HG03039 (cell line): Measurements from ENCODE around the gene PKP3.
"Not testable (repeated sequence)": the region's sequence is repeated elsewhere in the genome, so short reads cannot be mapped to it uniquely, and the experiment has no call there.

Experiments used
- ATAC-seq: cut with Tn5 transposase; IDR thresholded peaks from one replicate; pipeline ENCODE4 v1.9.1; 2021; ENCODE audit warnings: mild to moderate bottlenecking, moderate library complexity; ENCODE audit not compliant: unreplicated experiment

PKP3 gene, protein sequence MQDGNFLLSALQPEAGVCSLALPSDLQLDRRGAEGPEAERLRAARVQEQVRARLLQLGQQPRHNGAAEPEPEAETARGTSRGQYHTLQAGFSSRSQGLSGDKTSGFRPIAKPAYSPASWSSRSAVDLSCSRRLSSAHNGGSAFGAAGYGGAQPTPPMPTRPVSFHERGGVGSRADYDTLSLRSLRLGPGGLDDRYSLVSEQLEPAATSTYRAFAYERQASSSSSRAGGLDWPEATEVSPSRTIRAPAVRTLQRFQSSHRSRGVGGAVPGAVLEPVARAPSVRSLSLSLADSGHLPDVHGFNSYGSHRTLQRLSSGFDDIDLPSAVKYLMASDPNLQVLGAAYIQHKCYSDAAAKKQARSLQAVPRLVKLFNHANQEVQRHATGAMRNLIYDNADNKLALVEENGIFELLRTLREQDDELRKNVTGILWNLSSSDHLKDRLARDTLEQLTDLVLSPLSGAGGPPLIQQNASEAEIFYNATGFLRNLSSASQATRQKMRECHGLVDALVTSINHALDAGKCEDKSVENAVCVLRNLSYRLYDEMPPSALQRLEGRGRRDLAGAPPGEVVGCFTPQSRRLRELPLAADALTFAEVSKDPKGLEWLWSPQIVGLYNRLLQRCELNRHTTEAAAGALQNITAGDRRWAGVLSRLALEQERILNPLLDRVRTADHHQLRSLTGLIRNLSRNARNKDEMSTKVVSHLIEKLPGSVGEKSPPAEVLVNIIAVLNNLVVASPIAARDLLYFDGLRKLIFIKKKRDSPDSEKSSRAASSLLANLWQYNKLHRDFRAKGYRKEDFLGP

DNA sequence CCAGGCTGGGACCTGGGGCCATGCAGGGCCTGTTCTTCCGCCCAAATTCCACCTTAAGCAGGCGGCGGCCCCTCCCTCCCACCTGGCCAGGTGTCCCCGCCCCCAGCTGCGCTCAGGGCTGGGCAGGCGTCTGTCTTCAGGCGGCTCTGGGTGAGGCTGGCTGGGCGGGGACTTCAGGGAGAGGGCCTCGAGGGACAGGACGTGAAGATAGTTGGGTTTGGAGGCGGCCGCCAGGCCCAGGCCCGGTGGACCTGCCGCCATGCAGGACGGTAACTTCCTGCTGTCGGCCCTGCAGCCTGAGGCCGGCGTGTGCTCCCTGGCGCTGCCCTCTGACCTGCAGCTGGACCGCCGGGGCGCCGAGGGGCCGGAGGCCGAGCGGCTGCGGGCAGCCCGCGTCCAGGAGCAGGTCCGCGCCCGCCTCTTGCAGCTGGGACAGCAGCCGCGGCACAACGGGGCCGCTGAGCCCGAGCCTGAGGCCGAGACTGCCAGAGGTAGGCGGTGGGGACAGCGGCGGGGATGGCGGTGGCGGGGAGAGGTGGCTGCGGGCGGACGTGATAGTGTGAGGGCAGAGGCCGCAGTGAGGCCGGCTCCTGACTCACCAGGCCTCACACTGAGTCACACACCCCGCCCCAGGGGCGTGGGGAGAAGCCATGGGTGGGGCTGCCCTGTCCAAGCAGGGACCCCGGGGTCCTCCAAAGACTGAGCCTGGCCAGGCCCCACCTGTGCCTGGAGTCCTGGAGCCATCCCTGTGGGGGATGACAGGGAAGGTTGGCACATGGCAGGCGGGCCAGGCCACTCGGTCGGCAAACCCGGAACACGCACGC is at the start of gene PKP3:
PKP3 (plus strand) TSS at position 176 of the 824 bp plus-strand sequence; CDS start at position 260, 84 bp downstream.
- no peak for ATAC-seq

DNA sequence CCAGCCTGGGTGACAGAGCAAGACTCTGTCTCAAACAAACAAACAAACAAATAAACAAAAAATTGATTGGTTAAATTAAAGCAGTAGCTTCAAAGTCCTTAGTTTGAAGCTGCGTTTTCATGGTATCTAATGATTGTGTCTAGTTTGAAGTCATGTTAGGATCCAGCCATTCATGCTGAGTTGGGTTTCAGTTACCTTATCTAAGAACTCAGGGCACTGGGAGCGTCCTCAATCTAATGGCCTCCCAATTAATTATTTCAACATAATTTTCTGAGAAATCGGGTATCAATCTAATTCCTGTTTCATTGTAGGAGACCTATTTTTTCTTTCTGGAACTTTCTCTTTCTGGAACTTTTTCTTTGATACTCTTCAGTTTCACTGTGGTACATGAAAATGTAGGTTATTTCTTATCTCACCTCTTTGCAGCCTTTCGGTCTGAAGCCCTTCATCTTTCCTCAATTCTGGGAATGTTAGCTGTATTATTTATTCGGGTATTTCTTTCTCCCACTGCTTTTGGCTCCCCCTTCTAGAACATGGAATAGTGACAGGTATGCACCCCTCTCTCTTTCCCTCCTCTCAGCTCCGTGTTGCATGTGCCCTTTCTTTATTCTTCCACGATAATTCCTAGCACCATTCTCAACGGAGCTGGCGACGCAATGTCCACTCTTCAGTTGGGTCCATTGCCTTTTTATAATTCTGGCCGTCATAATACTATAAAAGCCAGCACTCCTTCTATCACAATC is 49.0 kb upstream of the PKP3 start:
- ATAC-seq = no peak

DNA sequence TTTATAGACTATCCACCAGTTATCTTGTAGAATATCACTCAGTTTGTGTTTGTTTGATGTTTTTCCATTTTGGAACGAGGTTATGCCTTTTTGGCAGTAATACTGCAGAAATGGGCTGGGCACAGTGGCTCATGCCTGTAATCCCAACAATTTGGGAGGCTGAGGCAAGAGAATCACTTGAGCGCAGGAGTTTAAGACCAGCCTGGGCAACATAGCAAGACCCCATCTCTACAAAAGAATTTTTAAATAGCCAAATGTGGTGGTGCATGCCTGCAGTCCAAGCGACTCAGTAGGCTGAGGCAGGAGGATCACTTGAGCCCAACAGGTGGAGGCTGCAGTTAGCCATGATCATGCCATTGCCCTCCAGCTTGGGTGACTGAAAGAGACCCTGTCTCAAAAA is 47.5 kb upstream of the PKP3 start:
- ATAC-seq = no peak

DNA sequence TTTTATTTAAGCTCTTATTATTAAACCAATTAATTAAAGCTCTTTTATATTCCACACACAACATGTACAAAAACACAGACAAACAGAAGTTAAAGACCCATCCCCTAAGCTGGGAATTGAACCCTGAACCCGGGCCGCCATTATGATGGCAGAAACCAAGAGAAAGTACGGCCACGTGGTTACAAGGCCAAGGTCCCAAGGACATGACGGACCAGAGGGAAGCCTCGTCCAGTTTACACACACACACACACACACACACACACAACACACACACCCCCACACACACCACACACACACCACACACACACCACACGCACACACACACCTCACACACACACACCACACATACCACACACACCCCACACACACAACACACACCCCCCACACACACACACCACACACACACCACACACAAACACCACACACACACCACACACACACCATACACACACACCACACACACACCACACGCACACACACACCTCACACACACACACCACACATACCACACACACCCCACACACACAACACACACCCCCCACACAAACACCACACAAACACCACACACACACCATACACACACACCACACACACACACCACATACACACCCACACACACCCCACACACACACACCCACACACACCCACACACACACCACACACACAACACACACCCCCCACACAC is 44.6 kb upstream of the PKP3 start:
- not testable (repeated sequence) for ATAC-seq

DNA sequence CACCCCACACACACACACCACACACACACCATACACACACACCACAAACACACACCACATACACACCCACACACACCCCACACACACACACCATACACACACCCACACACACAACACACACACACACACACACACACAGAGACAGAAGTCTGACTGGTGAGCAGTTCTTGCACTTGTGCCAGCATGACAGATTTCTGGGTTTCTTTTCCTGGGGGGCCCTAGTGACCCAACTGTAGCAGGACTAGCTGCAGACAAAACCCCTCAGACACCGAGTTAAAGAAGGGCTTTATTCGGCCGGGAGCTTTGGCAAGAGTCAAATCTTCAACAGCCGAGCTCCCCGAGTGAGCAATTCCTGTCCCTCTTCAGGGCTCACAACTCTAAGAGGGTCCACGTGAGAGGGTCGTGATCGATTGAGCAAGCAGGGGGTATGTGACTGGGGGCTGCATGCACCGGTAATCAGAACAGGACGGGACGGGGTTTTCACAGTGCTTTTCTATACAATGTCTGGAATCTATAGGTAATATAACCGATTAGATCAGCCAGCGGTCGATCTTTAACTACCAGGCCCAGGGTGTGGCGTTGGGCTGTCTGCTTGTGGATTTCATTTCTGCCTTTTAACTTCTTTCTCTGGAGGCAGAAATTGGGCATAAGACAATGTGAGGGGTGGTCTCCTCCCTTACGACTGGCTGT is 43.8 kb upstream of the PKP3 start:
- ATAC-seq = not testable (repeated sequence)

DNA sequence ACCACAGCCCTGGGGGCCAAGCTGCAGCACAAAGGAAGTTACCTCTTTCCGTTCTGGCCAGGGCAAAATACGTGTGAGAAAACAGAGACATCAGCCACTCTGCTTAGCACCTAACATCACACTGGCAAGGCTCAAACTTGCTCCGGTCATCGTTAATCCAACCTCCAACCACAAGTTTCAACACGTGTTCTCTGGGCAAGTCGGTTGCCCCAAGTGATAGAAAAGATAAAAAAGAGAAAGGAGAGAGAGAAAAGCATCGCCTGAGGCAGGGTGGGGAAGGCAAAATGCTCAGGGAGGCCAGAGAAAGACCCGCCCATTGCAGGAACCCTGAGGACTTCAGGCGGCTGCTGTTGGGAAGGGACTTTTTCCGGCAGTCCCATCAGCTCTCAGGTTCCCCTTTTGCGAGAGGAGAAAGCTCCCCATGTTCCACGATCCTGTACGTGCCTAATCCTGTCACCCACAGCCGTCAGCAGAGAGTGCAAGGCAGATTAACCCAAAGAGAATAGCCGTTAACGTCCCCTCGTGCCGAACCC is 43.2 kb upstream of the PKP3 start:
- ATAC-seq = no peak

DNA sequence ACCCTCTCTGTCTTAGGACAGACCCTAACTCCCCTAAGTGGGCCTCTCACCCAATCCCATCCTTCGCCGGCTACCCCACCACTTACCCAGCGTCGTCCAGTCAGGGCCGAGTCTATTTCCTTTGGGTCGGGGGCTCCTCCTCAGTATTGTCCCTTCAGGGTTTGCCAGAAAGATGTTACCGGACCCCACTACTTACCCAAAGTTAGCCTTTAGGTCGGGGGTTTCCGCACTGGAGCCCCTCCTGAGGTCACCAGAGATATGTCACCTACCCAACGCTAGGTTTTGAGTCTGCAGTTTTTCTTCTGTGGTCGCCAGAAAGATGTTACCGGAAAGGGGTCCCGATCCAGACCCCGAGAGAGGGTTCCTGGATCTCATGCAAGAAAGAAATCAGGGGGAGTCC is 42.6 kb upstream of the PKP3 start:
- ATAC-seq = no peak

DNA sequence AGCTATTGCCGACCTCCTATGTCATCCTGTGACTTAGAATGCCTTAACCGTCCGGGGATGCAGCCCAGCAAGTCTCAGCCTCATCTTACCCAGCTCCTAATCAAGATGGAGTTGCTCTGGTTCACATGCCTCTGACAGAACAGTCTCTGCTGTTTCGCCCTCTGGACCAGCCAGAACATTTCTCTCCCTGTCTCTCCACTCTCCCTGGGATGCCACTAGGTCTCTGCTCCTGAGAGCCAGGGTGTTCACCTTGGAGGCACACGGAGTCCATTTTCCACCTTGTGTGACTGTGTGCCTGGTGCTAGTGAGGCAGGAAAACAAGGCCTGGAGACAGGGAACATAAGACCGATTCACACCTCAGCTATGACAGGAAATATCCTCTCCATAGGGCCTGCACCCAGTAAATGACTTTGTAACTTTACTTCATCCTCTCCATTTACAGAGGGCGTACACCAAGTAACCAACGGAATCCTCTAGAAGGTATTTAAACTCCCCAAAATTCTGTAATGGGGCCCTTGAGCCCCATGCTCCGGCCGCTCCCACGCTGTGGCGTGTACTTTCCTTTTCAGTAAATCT is 41.5 kb upstream of the PKP3 start:
- no peak for ATAC-seq

DNA sequence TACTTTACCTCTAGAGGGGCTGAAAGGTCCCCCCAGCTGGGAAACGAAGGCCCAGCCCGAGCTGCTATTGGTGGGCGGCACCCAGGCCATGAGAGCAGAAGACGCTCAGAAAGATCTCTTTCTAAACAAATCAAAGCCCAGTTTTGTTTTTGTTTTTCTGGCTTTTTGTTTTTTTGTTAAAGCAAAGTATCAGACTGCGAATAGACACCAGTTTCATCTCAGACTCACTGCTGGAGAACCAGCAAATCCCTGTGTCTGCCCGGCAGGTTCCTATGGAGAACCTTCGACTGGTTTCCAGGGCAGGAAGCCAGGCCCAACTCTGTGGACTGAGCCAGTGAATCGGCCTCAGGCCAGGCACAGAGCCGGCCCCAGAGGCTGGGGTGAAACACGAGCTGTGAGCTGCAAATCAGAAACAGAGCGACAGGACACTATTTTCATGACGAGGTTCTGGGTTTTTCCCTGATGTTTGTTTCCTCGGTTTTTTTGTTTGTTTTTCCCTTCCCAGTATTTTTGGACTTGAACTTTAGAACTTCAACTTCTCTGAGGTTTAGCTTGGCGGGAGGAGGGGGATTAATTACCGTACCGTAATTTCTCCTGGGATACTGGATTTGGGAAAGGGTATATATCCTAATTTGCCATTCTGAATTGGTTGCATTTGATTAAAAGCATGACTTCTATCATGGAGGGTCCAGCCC is 40.7 kb upstream of the PKP3 start:
- ATAC-seq = no peak

DNA sequence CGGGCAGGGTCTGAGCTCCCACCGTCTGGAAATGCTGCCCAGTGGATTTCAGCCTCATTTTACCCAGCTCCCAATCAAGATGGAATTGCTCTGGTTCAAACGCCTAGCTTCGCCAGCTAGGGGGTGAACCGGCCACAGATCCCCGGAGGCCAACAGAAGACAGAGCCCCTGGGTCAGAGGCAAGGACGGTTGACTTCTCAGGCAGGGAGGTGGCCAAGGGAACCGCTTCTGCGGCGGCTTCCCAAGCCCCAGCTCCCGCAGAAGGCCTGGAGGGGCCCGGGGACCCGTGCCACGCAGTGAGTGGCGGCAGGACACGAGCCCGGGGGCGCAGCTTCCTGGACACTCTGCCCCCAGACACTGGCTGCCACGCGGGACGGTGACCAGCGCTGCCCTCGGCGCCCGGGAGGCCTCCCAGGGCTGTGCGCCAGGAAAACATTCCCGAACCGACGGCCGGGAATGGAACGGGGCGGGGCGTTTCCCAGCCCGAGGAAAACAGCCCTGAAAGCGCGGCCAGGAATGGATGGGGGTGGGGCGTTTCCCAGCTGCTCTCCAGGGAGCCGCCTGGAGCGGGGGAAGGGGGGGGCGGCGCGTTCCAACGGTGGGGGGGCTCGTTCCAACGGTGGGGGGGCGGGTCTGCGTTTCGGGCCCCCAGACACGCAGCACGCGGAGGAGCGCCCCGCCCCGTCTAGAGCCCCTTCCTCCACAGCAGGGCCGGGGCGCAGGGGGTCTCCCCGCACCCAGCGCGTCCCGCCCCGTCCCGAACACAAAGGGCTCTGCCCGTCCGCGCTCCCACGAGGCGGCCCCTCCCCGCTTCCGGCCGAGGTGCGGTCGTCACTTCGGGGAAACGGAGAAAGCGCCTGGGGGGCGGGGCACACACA is 38.2 kb upstream of the PKP3 start:
- no peak for ATAC-seq

DNA sequence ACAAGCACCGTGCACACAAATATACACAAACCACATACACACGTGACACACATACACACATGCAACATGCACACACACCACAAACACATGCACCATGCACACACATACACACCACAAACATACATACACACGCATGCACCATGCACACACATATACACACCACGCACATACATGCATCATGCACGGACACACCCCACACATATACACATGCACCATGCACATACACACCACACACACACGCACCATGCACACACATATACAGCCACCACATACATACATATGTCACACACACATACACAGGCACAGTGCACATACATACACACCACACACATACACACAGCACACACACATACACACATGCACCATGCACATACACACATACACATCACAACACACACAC is 37.4 kb upstream of the PKP3 start:
- no peak for ATAC-seq

DNA sequence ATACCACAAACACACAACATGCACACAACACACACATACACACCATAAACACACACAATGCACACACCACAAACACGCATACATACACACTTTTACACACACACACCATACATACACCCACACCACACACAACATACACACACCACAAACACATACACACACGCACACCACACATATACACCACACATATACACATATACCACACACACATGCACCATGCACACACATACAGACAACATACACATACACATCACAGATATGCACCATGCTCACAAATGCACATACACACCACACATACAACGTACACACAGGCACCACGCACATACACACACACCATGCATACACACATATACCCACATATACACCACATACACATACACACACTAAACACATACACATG is 36.4 kb upstream of the PKP3 start:
- ATAC-seq = no peak

DNA sequence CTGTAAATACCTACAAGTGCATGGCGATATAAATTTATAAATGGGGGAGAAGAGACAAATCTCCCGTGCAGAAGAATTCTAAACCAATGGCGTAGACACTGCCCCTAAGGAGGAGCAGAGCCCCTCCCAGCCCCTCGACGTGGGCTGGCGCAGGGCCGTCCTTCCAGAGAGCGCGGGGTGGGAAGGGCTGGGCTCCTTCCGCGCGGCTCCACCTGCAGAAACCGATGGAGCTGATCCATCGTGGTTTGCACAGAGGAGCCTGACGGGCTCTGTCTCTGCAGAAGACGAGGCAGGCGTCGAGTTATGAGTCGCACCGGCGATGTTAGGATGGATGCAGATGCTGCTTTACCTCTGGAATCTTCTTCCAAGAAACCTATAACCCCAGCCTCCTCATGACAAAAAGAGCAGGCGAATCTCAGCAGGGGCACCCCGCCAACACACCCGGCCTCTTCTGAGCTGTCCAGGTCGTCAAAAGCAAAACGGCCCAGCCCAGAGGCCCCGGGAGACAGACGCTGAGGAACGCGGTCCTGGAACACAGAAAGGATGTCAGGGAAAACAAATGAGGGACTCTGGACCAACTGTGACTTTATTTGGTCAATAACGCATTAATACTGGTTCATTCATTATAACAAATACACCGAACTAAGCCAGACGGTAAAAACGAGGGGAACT is 35.7 kb upstream of the PKP3 start:
- ATAC-seq = no peak

DNA sequence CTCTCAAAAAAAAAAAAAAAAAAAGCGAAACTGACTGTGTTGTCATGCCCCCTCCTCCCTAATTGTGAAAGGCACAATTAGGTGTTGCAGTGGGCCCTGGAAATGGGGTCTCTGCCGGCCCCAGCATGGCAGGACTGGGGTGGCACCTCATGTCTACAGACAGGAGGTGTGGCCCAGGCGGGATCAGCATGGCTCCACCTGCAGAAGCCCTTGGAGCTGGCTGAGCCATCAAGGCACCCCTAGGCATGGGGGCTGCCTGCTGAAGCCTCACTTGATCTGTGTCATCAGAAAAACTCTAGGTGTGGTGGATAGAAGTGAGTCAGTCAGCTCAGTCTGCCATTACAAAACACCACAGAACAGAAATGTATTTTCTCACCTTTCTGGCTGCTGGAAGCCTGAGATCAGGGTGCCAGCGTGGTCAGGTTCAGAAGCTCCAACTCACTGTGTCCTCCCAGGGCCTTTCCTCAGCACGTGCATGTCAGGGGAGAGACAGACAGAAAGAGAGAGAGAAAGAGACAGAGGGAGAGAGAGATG is 34.8 kb upstream of the PKP3 start:
- ATAC-seq = no peak

DNA sequence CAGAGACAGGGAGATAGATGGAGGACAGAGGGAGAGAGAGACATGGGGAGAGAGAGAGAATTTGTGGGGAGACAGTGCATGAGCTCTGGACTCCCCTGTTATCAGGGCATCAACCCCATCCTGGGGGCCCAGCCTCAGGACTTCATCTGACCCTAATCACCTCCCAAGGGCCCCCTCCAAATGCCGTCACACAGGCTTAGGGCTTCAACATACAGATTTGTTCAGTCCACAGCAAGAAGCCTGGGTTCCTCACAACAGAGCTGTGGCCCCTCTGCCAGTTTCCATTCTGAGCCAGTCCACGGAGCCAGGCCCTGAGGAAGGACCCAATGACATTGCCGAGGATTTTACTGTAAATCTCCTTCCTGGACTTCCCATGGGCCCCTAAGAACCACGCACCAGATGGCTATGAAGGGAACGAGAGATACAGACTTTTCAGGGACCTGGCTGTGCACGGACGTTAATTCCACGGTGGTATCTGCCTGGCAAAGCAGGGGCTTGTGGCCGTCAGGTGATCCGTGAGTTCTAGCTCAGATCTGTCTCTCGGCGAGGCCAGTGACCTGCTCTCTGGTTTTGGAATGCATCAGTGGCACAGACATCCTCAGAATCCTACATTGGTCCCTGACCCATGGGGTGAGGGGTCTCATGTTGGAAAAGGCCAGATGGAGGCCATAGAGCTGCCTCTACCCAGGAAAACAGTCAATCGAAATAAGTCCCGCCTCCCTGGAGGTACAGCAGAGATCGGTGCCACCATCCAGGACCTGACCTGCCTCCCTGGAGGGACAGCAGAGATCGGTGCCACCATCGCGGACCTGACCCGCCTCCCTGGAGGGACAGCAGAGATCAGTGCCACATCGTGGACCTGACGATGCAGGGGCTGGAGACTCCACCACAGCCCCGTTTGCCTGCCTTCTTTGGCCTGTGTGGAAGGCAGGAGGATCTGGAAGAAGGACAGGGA is 33.4 kb upstream of the PKP3 start:
- no peak for ATAC-seq
